HEK293 (cell line): ENCODE measurements around the gene KIZ.

Source experiments
- CTCF ChIA-PET: fragments of 350-600 bp; formaldehyde crosslinking; extraction: SDS; loops from one replicate; lab custom pipeline; 2021; ENCODE audit warnings: antibody characterized with exemption; lab: Yijun Ruan, JAX
- POLR2A ChIA-PET: fragments of 300-600 bp; formaldehyde crosslinking; extraction: SDS; loops from one replicate; lab custom pipeline; 2020; ENCODE audit warnings: antibody characterized with exemption, inconsistent platforms; lab: Yijun Ruan, JAX
- H3K27ac ChIP-seq: fragments of 200-500 bp; sonication (Bioruptor generic); 2 replicates; pipeline ENCODE4 v1.5.1; 2014; ENCODE audit warnings: low read depth, low read length, control low read depth, inconsistent platforms; ENCODE audit errors: extremely low read depth
- H3K36me3 ChIP-seq, 2 experiments: fragments of 200-500 bp in 1 of 2; sonication (Bioruptor generic) in 1 of 2; 1 replicate in 1 of 2; 2 replicates in 1 of 2; pipeline ENCODE4 v1.5.1; 2014 to 2017; ENCODE audit warnings: inconsistent platforms in 2 of 2, low read length in 2 of 2; ENCODE audit not compliant: control insufficient read depth in 2 of 2, insufficient read depth in 1 of 2
- H3K4me1 ChIP-seq: fragments of 200-500 bp; sonication (Bioruptor generic); 2 replicates; pipeline ENCODE4 v1.5.1; 2014; ENCODE audit warnings: mild to moderate bottlenecking, low read length, inconsistent platforms; ENCODE audit not compliant: control insufficient read depth, insufficient read depth
- H3K4me3 ChIP-seq: 2 replicates; pipeline ENCODE4 v1.5.1; 2011; ENCODE audit warnings: low read depth, mild to moderate bottlenecking, control low read depth, low read length, moderate library complexity
- H3K9me3 ChIP-seq: fragments of 200-500 bp; sonication (Bioruptor generic); 2 replicates; pipeline ENCODE4 v1.5.1; 2014; ENCODE audit warnings: low read depth, low read length, inconsistent platforms; ENCODE audit not compliant: control insufficient read depth, insufficient read depth
- GLIS1 ChIP-seq: fragments of 450-650 bp; formaldehyde crosslinking; IDR thresholded peaks from 2 replicates; pipeline ENCODE4 v1.5.1; 2016; ENCODE audit warnings: missing biosample characterization, missing genetic modification characterization
- HOXA7 ChIP-seq: sonication (generic); formaldehyde crosslinking; IDR thresholded peaks from 2 replicates; pipeline ENCODE4 v1.8.1; 2022; ENCODE audit warnings: missing genetic modification reagents, borderline replicate concordance
- MYNN ChIP-seq: fragments of 450-650 bp; formaldehyde crosslinking; IDR thresholded peaks from 2 replicates; pipeline ENCODE4 v1.5.1; 2016; ENCODE audit warnings: missing biosample characterization, missing genetic modification characterization, borderline replicate concordance
- MZF1 ChIP-seq: fragments of 450-650 bp; formaldehyde crosslinking; IDR thresholded peaks from 2 replicates; pipeline ENCODE4 v1.5.1; 2017; ENCODE audit warnings: missing biosample characterization, missing genetic modification characterization, borderline replicate concordance
- PRDM6 ChIP-seq: fragments of 450-650 bp; formaldehyde crosslinking; IDR thresholded peaks from 2 replicates; pipeline ENCODE4 v1.5.1; 2017; ENCODE audit warnings: missing biosample characterization, missing genetic modification characterization
- SP3 ChIP-seq: fragments of 450-650 bp; formaldehyde crosslinking; IDR thresholded peaks from 2 replicates; pipeline ENCODE4 v1.5.1; 2016; ENCODE audit warnings: missing biosample characterization, missing genetic modification characterization
- TSHZ1 ChIP-seq: fragments of 450-650 bp; formaldehyde crosslinking; IDR thresholded peaks from 2 replicates; pipeline ENCODE4 v1.5.1; 2016; ENCODE audit warnings: missing biosample characterization, missing genetic modification characterization, borderline replicate concordance
- WT1 ChIP-seq: fragments of 450-650 bp; formaldehyde crosslinking; IDR thresholded peaks from 2 replicates; pipeline ENCODE4 v1.5.1; 2016; ENCODE audit warnings: missing biosample characterization, missing genetic modification characterization
- ZEB2 ChIP-seq: fragments of 450-650 bp; formaldehyde crosslinking; IDR thresholded peaks from 2 replicates; pipeline ENCODE4 v1.5.1; 2016; ENCODE audit warnings: missing biosample characterization, missing genetic modification characterization
- ZFP3 ChIP-seq: fragments of 450-650 bp; formaldehyde crosslinking; IDR thresholded peaks from 2 replicates; pipeline ENCODE4 v1.5.1; 2016; ENCODE audit warnings: low read depth, missing biosample characterization, missing genetic modification characterization
- ZFP69B ChIP-seq: fragments of 450-650 bp; formaldehyde crosslinking; IDR thresholded peaks from 2 replicates; pipeline ENCODE4 v1.5.1; 2016; ENCODE audit warnings: missing biosample characterization, missing genetic modification characterization
- ZNF10 ChIP-seq: fragments of 450-650 bp; formaldehyde crosslinking; IDR thresholded peaks from 2 replicates; pipeline ENCODE4 v1.5.1; 2017; ENCODE audit warnings: missing biosample characterization, missing genetic modification characterization
- ZNF112 ChIP-seq: fragments of 450-650 bp; formaldehyde crosslinking; IDR thresholded peaks from 2 replicates; pipeline ENCODE4 v1.5.0; 2017; ENCODE audit warnings: missing biosample characterization, missing genetic modification characterization
- ZNF16 ChIP-seq: fragments of 450-650 bp; formaldehyde crosslinking; IDR thresholded peaks from 2 replicates; pipeline ENCODE4 v1.5.1; 2016; ENCODE audit warnings: low read depth, missing biosample characterization, missing genetic modification characterization
- ZNF24 ChIP-seq: fragments of 450-650 bp; formaldehyde crosslinking; IDR thresholded peaks from 2 replicates; pipeline ENCODE4 v1.5.1; 2016; ENCODE audit warnings: missing biosample characterization, missing genetic modification characterization
- ZNF366 ChIP-seq: fragments of 450-650 bp; formaldehyde crosslinking; conservative IDR thresholded peaks from 2 replicates; pipeline ENCODE4 v1.5.1; 2016; ENCODE audit warnings: missing biosample characterization, missing genetic modification characterization
- ZNF37A ChIP-seq: fragments of 450-650 bp; IDR thresholded peaks from 2 replicates; pipeline ENCODE4 v1.5.1; 2018; ENCODE audit warnings: missing biosample characterization, missing genetic modification characterization
- ZNF433 ChIP-seq: fragments of 450-650 bp; formaldehyde crosslinking; IDR thresholded peaks from 2 replicates; pipeline ENCODE4 v1.5.1; 2016; ENCODE audit warnings: missing biosample characterization, missing genetic modification characterization, low read depth
- ZNF558 ChIP-seq: fragments of 450-650 bp; formaldehyde crosslinking; IDR thresholded peaks from 2 replicates; pipeline ENCODE4 v1.5.1; 2016; ENCODE audit warnings: missing biosample characterization, missing genetic modification characterization
- ZNF561 ChIP-seq: fragments of 450-650 bp; IDR thresholded peaks from 2 replicates; pipeline ENCODE4 v1.5.1; 2018; ENCODE audit warnings: missing biosample characterization, missing genetic modification characterization, borderline replicate concordance
- ZNF629 ChIP-seq: fragments of 450-650 bp; formaldehyde crosslinking; IDR thresholded peaks from 2 replicates; pipeline ENCODE4 v1.5.1; 2017; ENCODE audit warnings: missing biosample characterization, missing genetic modification characterization
- ZNF664 ChIP-seq: fragments of 450-650 bp; formaldehyde crosslinking; IDR thresholded peaks from 2 replicates; pipeline ENCODE4 v1.5.1; 2016; ENCODE audit warnings: missing biosample characterization, missing genetic modification characterization
- ZNF704 ChIP-seq: fragments of 450-650 bp; formaldehyde crosslinking; IDR thresholded peaks from 2 replicates; pipeline ENCODE4 v1.5.1; 2016; ENCODE audit warnings: missing biosample characterization, missing genetic modification characterization
- ZNF843 ChIP-seq: fragments of 450-650 bp; formaldehyde crosslinking; IDR thresholded peaks from 2 replicates; pipeline ENCODE4 v1.5.1; 2016; ENCODE audit warnings: missing biosample characterization, missing genetic modification characterization
- ZSCAN16 ChIP-seq: fragments of 450-650 bp; formaldehyde crosslinking; IDR thresholded peaks from 2 replicates; pipeline ENCODE4 v1.5.1; 2016; ENCODE audit warnings: missing biosample characterization, missing genetic modification characterization
- ZSCAN30 ChIP-seq: fragments of 450-650 bp; IDR thresholded peaks from 2 replicates; pipeline ENCODE4 v1.5.1; 2018; ENCODE audit warnings: missing biosample characterization, mild to moderate bottlenecking, missing genetic modification characterization, moderate library complexity
- ZSCAN5A ChIP-seq: fragments of 450-650 bp; formaldehyde crosslinking; IDR thresholded peaks from 2 replicates; pipeline ENCODE4 v1.5.1; 2016; ENCODE audit warnings: missing biosample characterization, missing genetic modification characterization
- ZXDB ChIP-seq: fragments of 450-650 bp; formaldehyde crosslinking; IDR thresholded peaks from 2 replicates; pipeline ENCODE4 v1.5.1; 2016; ENCODE audit warnings: missing biosample characterization, missing genetic modification characterization

Gene KIZ

GRCh38 chr20:21087862-21088540 lies 37.9 kb upstream of the KIZ start:
- Histone ChIP-seq H3K4me3 (no peak overlapping the region), H3K4me1 (peaks cover 19% of the 10 kb centered on the region), H3K36me3 (no peaks in the 10 kb centered on the region), H3K9me3 (no peaks in the 10 kb centered on the region), H3K27ac (no peak overlapping the region)
- no peak for TF ChIP-seq ZFP3 (tag by site-specific recombination)
- no peak for TF ChIP-seq ZNF37A
- no peak for TF ChIP-seq ZSCAN5A (tag by site-specific recombination)
- TF ChIP-seq ZNF561 (tag by site-specific recombination) = no peak
- no peak for TF ChIP-seq ZFP69B
- no peak for TF ChIP-seq ZSCAN16 (tag by site-specific recombination)
- no peak for TF ChIP-seq WT1 (tag by site-specific recombination)
- TF ChIP-seq ZNF664 (tag by site-specific recombination) = no peak
- no peak for TF ChIP-seq ZNF629 (tag by site-specific recombination)
- TF ChIP-seq ZNF704 (tag by site-specific recombination) = no peak
- TF ChIP-seq HOXA7 (CRISPR knock-in tag) = no peak
- no peak for TF ChIP-seq ZNF112
- no peak for TF ChIP-seq MZF1 (tag by site-specific recombination)
- no peak for TF ChIP-seq ZNF433 (tag by site-specific recombination)
- no peak for TF ChIP-seq GLIS1 (tag by site-specific recombination)
- ChIA-PET CTCF (interaction anchor here (1.5 kb wide), 2 partner anchors 33 to 39 kb away, joined by 3 read pairs; no protein-coding TSS in a partner anchor), POLR2A (interaction anchor here (1.0 kb wide), 1 partner anchor 37 kb away, joined by 5 read pairs; the partner anchor contains the start of gene KIZ)

- peaks cover 19% of the 10 kb centered on the region for H3K4me1 ChIP-seq
- POLR2A ChIA-PET = interaction anchor here (0.6 kb wide), 1 partner anchor 426 kb away, joined by 3 read pairs; no protein-coding TSS in a partner anchor
- H3K27ac ChIP-seq = no peak overlapping the region
- no peak overlapping the region for H3K4me3 ChIP-seq
- H3K9me3 ChIP-seq = no peaks in the 10 kb centered on the region
- CTCF ChIA-PET = no interaction called here
- no peaks in the 10 kb centered on the region for H3K36me3 ChIP-seq
- TF ChIP-seq ZNF16 (tag by site-specific recombination) (no peak), ZXDB (tag by site-specific recombination) (peak; percentile 37; the same call in 1 of the 2 replicates), GLIS1 (tag by site-specific recombination) (peak; percentile 16; the same call in 1 of the 2 replicates), ZSCAN30 (tag by site-specific recombination) (no peak), ZEB2 (tag by site-specific recombination) (0 out of 2 replicates have a peak, but pooled peaks have one; percentile 63), MYNN (no peak), PRDM6 (peak; percentile 86), ZNF366 (peak; percentile 70), TSHZ1 (tag by site-specific recombination) (0 out of 2 replicates have a peak, but pooled peaks have one; percentile 44), ZNF10 (tag by site-specific recombination) (no peak), WT1 (tag by site-specific recombination) (peak; percentile 79), ZNF24 (tag by site-specific recombination) (0 out of 2 replicates have a peak, but pooled peaks have one; percentile 28), ZNF843 (tag by site-specific recombination) (peak; percentile 27; the same call in 1 of the 2 replicates), ZNF558 (tag by site-specific recombination) (no peak), SP3 (tag by site-specific recombination) (no peak)
Measured at GRCh38 chr20:21089391-21089790, 36.5 kb upstream of the KIZ start.
